GM12801 (cell line): ENCODE results near the gene TOP1.

Experiments
- CTCF ChIP-seq: IDR thresholded peaks from one replicate; pipeline ENCODE4 v1.5.1; 2011; ENCODE audit warnings: control low read depth; ENCODE audit not compliant: insufficient read length; ENCODE audit errors: extremely low read depth

Gene TOP1

GRCh38 chr20:41161886-41162285 is 133.3 kb downstream of the TOP1 start:
- TF ChIP-seq CTCF: no peak

GRCh38 chr20:41162396-41162795 is 133.8 kb downstream of the TOP1 start:
- TF ChIP-seq CTCF: no peak

- TF ChIP-seq CTCF: no peak
These were observed 135.2 kb downstream of the TOP1 start for GRCh38 chr20:41163821-41164220.

- TF ChIP-seq CTCF: no peak
These were observed 136.6 kb downstream of the TOP1 start for GRCh38 chr20:41165001-41165882.

GRCh38 chr20:41166201-41167117 is 137.8 kb downstream of the TOP1 start:
- TF ChIP-seq CTCF: no peak

- TF ChIP-seq CTCF: no peak
These were observed 138.5 kb downstream of the TOP1 start for GRCh38 chr20:41167118-41167470.

- TF ChIP-seq CTCF: no peak
These were observed 139.0 kb downstream of the TOP1 start for GRCh38 chr20:41167481-41168253.
